Activated CD8-positive, alpha-beta memory T cell treated with anti-CD3 and anti-CD28 coated beads, Interleukin-2, amount 50 U/mL, for 24 hours (primary cell): Measurements from ENCODE around the gene TMEM252.
A peak's percentile ranks its signal among the peaks of the same experiment; 100 is the strongest.

Source experiments
- DNase-seq: peaks from one replicate; pipeline ENCODE4 v3.0.0-alpha.2; 2020; ENCODE audit errors: extremely low read depth

The TMEM252 gene

GRCh38 chr9:68540712-68541535 is at the start of gene TMEM252:
TSS of gene TMEM252 (minus strand) at chr9:68540883. CDS start at chr9:68540814, 69 bp downstream.
- no peak for DNase-seq

GRCh38 chr9:68585034-68585761 is 44.5 kb upstream of the TMEM252 start:
- no peak for DNase-seq

- DNase-seq: peak; percentile 51
Measured at GRCh38 chr9:68584189-68585033, 43.7 kb upstream of the TMEM252 start.

- no peak for DNase-seq
Measured at GRCh38 chr9:68581696-68582095, 41.0 kb upstream of the TMEM252 start.

- no peak for DNase-seq
Measured at GRCh38 chr9:68577774-68578591, 37.3 kb upstream of the TMEM252 start.

GRCh38 chr9:68575817-68576216 is 35.1 kb upstream of the TMEM252 start:
- DNase-seq: no peak

GRCh38 chr9:68574150-68574549 is 33.5 kb upstream of the TMEM252 start:
- no peak for DNase-seq

- no peak for DNase-seq
Measured at GRCh38 chr9:68567565-68567964, 26.9 kb upstream of the TMEM252 start.

- no peak for DNase-seq
Measured at GRCh38 chr9:68562461-68562860, 21.8 kb upstream of the TMEM252 start.

- DNase-seq: no peak
Measured at GRCh38 chr9:68560071-68560844, 19.6 kb upstream of the TMEM252 start.

- no peak for DNase-seq
Measured at GRCh38 chr9:68558545-68558944, 17.9 kb upstream of the TMEM252 start.

GRCh38 chr9:68555437-68556150 is 14.9 kb upstream of the TMEM252 start:
- no peak for DNase-seq

GRCh38 chr9:68552700-68553476 is 12.2 kb upstream of the TMEM252 start:
- no peak for DNase-seq

GRCh38 chr9:68551191-68551590 is 10.5 kb upstream of the TMEM252 start:
- no peak for DNase-seq

- no peak for DNase-seq
Measured at GRCh38 chr9:68548241-68548640, 7.6 kb upstream of the TMEM252 start.

GRCh38 chr9:68547417-68547816 is 6.7 kb upstream of the TMEM252 start:
- DNase-seq: no peak

GRCh38 chr9:68546596-68547390 is 6.1 kb upstream of the TMEM252 start:
- DNase-seq: no peak

GRCh38 chr9:68545033-68545705 is 4.5 kb upstream of the TMEM252 start:
- no peak for DNase-seq
